GM12801 (cell line): ENCODE data around the gene ESCO1.

ENCODE experiments used
- CTCF ChIP-seq: IDR thresholded peaks from one replicate; pipeline ENCODE4 v1.5.1; 2011; ENCODE audit warnings: control low read depth; ENCODE audit not compliant: insufficient read length; ENCODE audit errors: extremely low read depth

The ESCO1 gene

GRCh38 chr18:21489919-21490495 lies 110.5 kb downstream of the ESCO1 start:
- no peak for TF ChIP-seq CTCF

DNA sequence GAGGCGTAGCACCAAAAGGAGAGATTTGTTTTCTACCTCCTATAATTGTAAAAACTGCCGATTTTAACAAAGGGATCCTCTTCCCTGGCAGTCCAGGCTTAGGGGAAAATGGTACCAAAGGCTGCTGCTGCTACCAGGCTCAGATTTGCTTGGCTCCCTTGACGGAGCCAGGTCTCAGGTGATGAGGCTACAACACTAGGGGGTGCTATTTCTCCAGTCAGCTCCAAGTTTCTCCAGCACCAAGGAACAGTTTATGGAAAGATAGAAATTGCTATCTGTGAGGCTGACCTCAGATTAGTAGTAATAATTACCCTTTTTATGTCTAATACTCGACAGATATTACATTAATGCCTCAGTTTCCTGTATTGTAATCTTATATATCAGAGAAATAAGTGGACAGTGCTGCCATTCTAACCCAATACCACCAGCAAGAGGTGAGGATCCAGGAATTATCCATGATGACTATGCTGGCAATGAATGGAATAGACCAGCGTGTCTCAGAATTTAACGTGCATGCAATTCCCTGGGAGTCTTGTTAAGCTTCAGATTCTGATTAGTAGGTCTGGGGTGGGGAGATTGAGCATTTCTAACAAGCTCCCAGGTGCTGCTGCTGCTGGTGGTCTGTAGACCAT lies 111.3 kb downstream of the ESCO1 start:
- no peak for TF ChIP-seq CTCF

DNA sequence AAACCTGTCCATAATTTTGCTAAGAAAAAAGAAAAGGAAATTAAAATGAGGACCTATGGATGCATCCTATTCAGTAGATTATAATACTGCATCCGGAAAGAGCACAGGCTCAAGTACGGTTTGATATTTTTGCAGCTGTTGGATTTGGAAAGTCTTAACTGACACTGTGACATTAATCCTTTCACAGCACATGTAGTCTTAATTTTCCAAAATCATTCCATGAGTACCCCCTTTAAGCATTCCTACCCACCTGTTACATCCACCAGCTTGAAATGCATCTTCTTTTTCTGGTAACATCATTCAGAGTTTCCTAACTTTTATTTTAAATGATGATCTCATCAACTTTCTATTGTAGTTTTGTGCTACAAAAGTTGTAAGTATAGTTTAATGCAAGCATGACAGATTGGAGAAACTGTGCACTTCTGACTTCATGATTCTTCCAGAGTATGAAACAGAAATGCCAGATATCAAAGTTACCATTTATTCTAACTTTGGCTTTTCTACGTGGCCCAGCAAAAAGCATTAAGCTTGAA lies 113.5 kb downstream of the ESCO1 start:
- TF ChIP-seq CTCF, result no peak

GRCh38 chr18:21484851-21485636 lies 115.5 kb downstream of the ESCO1 start:
- no peak for TF ChIP-seq CTCF

GRCh38 chr18:21483051-21483450 lies 117.5 kb downstream of the ESCO1 start:
- TF ChIP-seq CTCF, result no peak

DNA sequence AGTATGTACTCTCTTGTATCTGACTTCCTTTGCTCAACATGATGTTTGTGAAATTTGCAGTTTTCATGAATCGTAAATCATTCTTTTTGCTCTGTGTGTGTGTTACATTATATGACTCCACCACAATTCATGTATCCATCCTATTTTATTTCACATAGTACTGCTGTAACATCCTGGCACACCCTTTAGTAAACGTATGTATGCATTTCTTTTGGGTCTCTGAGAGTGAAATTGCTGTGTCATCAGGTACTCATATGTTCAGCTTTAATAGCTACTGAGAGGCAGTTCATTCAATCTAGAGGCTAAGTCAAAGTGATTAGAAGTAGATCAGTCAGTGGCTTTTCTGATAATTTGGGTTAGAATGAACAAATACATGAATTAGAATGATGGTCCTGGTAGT lies 118.8 kb downstream of the ESCO1 start:
- no peak for TF ChIP-seq CTCF

DNA sequence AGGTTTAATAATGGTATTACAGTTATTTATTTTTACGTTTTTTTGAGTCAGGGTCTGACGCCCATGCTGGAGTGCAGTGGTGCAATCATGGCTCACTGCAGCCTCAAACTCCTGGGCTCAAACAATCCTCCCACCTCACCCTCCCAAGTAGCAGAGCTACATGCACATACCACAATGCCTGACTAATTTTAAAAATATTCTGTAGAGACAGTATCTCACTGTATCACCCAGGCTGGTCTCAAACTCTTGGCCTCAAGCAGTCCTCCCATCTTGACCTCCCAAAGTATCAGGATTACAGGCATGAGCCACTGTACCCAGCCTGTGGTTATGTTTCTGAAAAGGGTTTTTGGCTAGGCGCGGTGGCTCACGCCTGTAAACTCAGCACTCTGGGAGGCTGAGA lies 120.8 kb downstream of the ESCO1 start:
- TF ChIP-seq CTCF, result no peak
